Endothelial cell of umbilical vein (primary cell): ENCODE measurements around the gene STAT5B. TPM values are rescaled to one million over a fixed set of nuclear protein-coding genes. Genes with fewer than 3 reads are reported as not detected.

Source experiments
- BruUV-seq: library from RNA; stranded (reverse); fragments of 400-500 nt; replicated peaks from 2 replicates; lab custom pipeline; 2021; lab: Mats Ljungman, UMichigan
- CTCF ChIA-PET: fragments of 300-600, 350-600 bp; sonication (Branson Sonifier 250); formaldehyde crosslinking; loops from one replicate; lab custom pipeline; 2021; ENCODE audit warnings: antibody characterized with exemption, inconsistent platforms; lab: Charles Lee
- POLR2A ChIA-PET: fragments of 300-600, 350-600 bp; sonication (Branson Sonifier 250); formaldehyde crosslinking; loops from one replicate; lab custom pipeline; 2021; ENCODE audit warnings: antibody characterized with exemption, inconsistent platforms; lab: Charles Lee
- DNase-seq: peaks from one replicate; pipeline ENCODE4 v3.0.0-alpha.2; 2011; ENCODE audit warnings: low read depth, low spot score
- FAIRE-seq: peaks from 2 replicates; lab custom pipeline; 2011; peaks lifted over from hg19 to GRCh38; lab: Jason Lieb, UNC
- H2AFZ ChIP-seq: 2 replicates; pipeline ENCODE4 v1.6.0; 2012; ENCODE audit warnings: low read depth, low read length, control low read depth, inconsistent platforms
- H3K27ac ChIP-seq: 2 replicates; pipeline ENCODE4 v1.5.1; 2011; ENCODE audit warnings: low read depth, mild to moderate bottlenecking, control low read depth, low read length, moderate library complexity; ENCODE audit not compliant: insufficient read depth
- H3K27me3 ChIP-seq, 2 experiments: 2 replicates each; pipeline versions ENCODE4 v1.6.0 to v1.6.1; 2011; ENCODE audit warnings: low read length in 2 of 2, mixed read lengths in 1 of 2; ENCODE audit not compliant: control insufficient read depth in 2 of 2, insufficient read depth in 2 of 2
- H3K36me3 ChIP-seq, 2 experiments: 2 replicates in 1 of 2; 3 replicates in 1 of 2; pipeline ENCODE4 v1.5.1; 2011; ENCODE audit warnings: low read length in 2 of 2, mild to moderate bottlenecking in 1 of 2, moderate library complexity in 1 of 2; ENCODE audit not compliant: control insufficient read depth in 2 of 2, insufficient read depth in 2 of 2; ENCODE audit errors: extremely low read depth in 1 of 2
- H3K4me1 ChIP-seq: 3 replicates; pipeline ENCODE4 v1.5.1; 2011; ENCODE audit warnings: mild to moderate bottlenecking, low read length; ENCODE audit not compliant: control insufficient read depth, insufficient read depth; ENCODE audit errors: extremely low read depth
- H3K4me2 ChIP-seq: 2 replicates; pipeline ENCODE4 v1.6.1; 2011; ENCODE audit warnings: low read length, control low read depth, mixed read lengths; ENCODE audit not compliant: insufficient read depth
- H3K4me3 ChIP-seq, 3 experiments: fragments of 200-600 bp in 1 of 3; sonication (generic), shearing (Covaris generic) in 1 of 3; replicated peaks in 1 of 3; 2 replicates each; pipeline ENCODE4 v1.5.1; 2011 to 2016; ENCODE audit warnings: control low read depth in 3 of 3, low read length in 3 of 3, mild to moderate bottlenecking in 2 of 3, inconsistent platforms in 1 of 3, low read depth in 1 of 3, moderate library complexity in 1 of 3; ENCODE audit not compliant: insufficient read depth in 1 of 3
- H3K79me2 ChIP-seq: 2 replicates; pipeline ENCODE4 v1.6.0; 2012; ENCODE audit warnings: low read length, inconsistent platforms; ENCODE audit not compliant: control insufficient read depth, insufficient read depth
- H3K9ac ChIP-seq: replicated peaks from 2 replicates; pipeline ENCODE3; 2011; ENCODE audit warnings: low read length, control low read depth; ENCODE audit not compliant: insufficient read depth; ENCODE audit errors: extremely low read depth
- H3K9me1 ChIP-seq: replicated peaks from 3 replicates; pipeline ENCODE4 v1.6.0; 2011; ENCODE audit warnings: mild to moderate bottlenecking, low read length; ENCODE audit not compliant: control insufficient read depth, insufficient read depth; ENCODE audit errors: extremely low read depth
- H3K9me3 ChIP-seq: replicated peaks from 2 replicates; pipeline ENCODE4 v1.5.1; 2012; ENCODE audit warnings: low read length, inconsistent platforms; ENCODE audit not compliant: control insufficient read depth, insufficient read depth
- H4K20me1 ChIP-seq: replicated peaks from 2 replicates; pipeline ENCODE3; 2011; ENCODE audit warnings: mild to moderate bottlenecking, low read length; ENCODE audit not compliant: control insufficient read depth, insufficient read depth; ENCODE audit errors: extremely low read depth
- EZH2 ChIP-seq: IDR thresholded peaks from 2 replicates; pipeline ENCODE4 v1.6.1; 2012; ENCODE audit warnings: borderline replicate concordance, low read depth, mild to moderate bottlenecking, moderate library complexity, low read length, inconsistent platforms; ENCODE audit not compliant: severe bottlenecking
- FOS ChIP-seq: IDR thresholded peaks from 2 replicates; pipeline ENCODE4 v1.6.1; 2011; ENCODE audit warnings: mild to moderate bottlenecking, low read length, moderate library complexity, borderline replicate concordance; ENCODE audit not compliant: insufficient read depth
- GATA2 ChIP-seq: IDR thresholded peaks from 2 replicates; pipeline ENCODE4 v1.7.0; 2011; ENCODE audit warnings: low read depth, mild to moderate bottlenecking, moderate library complexity, mixed read lengths, low read length; ENCODE audit not compliant: insufficient read length, insufficient read depth
- JUN ChIP-seq: IDR thresholded peaks from 2 replicates; pipeline ENCODE4 v1.6.1; 2011; ENCODE audit warnings: borderline replicate concordance, low read depth; ENCODE audit not compliant: insufficient read length, insufficient read depth
- MYC ChIP-seq: IDR thresholded peaks from one replicate; pipeline ENCODE4 v1.6.1; 2011; ENCODE audit warnings: mild to moderate bottlenecking, low read depth, low read length
- POLR2A ChIP-seq: IDR thresholded peaks from 2 replicates; pipeline ENCODE4 v1.6.1; 2012; ENCODE audit warnings: low read depth, mild to moderate bottlenecking, control low read depth, low read length
- POLR2AphosphoS5 ChIP-seq: IDR thresholded peaks from 2 replicates; pipeline ENCODE4 v1.6.1; 2012; ENCODE audit warnings: low read depth, mild to moderate bottlenecking, control low read depth, low read length, moderate library complexity; ENCODE audit not compliant: insufficient read depth
- dilution Hi-C: fragments of 300-500 bp; cut with MboI; formaldehyde crosslinking; loops from one replicate; pipeline ENCODE4 v1.15.0; 2019; ENCODE audit warnings: low sequenced_read_pairs; ENCODE audit not compliant: extremely low pct_ligation_motif_present
- intact Hi-C: fragments of 100-400 bp; cut with micrococcal nuclease; formaldehyde crosslinking; loops from one replicate; pipeline ENCODE4 v1.10.0; 2022
- polyA plus RNA-seq, 4 experiments: library from polyadenylated mRNA; depleted of rRNA in 3 of 4; stranded (reverse) in 3 of 4; unstranded in 1 of 4; fragments of >200 nt; gene quantifications; 2 replicates each; pipeline versions ENCODE4 v1.2.1 to v1.2.3, GENCODE V29; 2011 to 2012; ENCODE audit warnings: missing spikeins in 1 of 4
- total RNA-seq: library from RNA; stranded (reverse); gene quantifications from 2 replicates; pipeline ENCODE4 v1.2.3, GENCODE V29; 2021
- TF ChIP-seq, protein P1 (sequence below): IDR thresholded peaks from 2 replicates; pipeline ENCODE4 v1.6.1; 2011; ENCODE audit not compliant: insufficient read depth, insufficient read length
- TF ChIP-seq, protein P2 (sequence below), 2 donors: IDR thresholded peaks; 1 replicate in 1 of 2; 2 replicates in 1 of 2; pipeline ENCODE4 v1.5.1; 2011; ENCODE audit warnings: low read length in 2 of 2, mild to moderate bottlenecking in 2 of 2, moderate library complexity in 2 of 2, control low read depth in 1 of 2, inconsistent platforms in 1 of 2, low read depth in 1 of 2; ENCODE audit not compliant: insufficient read depth in 1 of 2; ENCODE audit errors: extremely low read depth in 1 of 2

STAT5B gene
- total and polyA plus RNA-seq, 2 donors (not counting 3 experiments of a cell fraction or from before 2014, with no cell fraction given): 43.3 to 53.7 TPM

DNA sequence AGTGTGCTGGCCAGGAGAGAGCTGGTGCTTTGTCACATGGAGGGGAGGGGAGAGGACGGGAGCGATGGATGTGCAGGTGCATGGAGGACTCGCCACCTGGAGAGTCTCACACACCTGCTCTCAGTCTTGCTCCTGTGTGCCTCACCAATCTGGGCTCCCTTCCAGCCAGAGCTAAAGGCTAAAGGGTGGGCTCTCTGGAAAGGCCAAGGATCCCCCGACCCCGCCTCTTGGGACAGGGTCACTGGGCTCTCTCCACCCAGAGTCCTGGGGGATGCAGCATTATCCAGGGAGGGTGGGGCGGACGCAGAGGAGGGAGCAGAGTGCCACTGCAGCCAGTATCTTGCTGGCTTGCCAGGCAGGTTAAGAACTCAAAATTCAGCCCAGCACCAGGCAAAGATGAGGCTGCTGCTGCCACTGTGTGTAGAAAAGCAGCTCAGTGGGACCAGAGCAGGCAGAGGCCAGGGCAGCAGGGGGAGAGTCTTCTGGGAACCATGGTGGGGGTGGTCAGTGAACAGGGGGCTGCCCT lies 5.4 kb upstream of the STAT5B start:
- no peak for FAIRE-seq
- TF ChIP-seq GATA2 (no peak), EZH2 (no peak), JUN (no peak), MYC (no peak), FOS (no peak), POLR2A (no peak), POLR2AphosphoS5 (no peak)
- TF ChIP-seq, protein P1, sequence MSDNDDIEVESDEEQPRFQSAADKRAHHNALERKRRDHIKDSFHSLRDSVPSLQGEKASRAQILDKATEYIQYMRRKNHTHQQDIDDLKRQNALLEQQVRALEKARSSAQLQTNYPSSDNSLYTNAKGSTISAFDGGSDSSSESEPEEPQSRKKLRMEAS: no peak
- TF ChIP-seq, protein P2, sequence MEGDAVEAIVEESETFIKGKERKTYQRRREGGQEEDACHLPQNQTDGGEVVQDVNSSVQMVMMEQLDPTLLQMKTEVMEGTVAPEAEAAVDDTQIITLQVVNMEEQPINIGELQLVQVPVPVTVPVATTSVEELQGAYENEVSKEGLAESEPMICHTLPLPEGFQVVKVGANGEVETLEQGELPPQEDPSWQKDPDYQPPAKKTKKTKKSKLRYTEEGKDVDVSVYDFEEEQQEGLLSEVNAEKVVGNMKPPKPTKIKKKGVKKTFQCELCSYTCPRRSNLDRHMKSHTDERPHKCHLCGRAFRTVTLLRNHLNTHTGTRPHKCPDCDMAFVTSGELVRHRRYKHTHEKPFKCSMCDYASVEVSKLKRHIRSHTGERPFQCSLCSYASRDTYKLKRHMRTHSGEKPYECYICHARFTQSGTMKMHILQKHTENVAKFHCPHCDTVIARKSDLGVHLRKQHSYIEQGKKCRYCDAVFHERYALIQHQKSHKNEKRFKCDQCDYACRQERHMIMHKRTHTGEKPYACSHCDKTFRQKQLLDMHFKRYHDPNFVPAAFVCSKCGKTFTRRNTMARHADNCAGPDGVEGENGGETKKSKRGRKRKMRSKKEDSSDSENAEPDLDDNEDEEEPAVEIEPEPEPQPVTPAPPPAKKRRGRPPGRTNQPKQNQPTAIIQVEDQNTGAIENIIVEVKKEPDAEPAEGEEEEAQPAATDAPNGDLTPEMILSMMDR (IDR thresholded peaks at IDR 0.05; ENCODE audit: extremely low read depth in 1 of 2, insufficient read depth in 1 of 2, low read depth in 1 of 2, low read length in 2 of 2): no peak
- ChIA-PET POLR2A (no interaction called here), CTCF (interaction anchor here (1.3 kb wide), 1 partner anchor 59 kb away, joined by 7 read pairs; no protein-coding TSS in a partner anchor)
- Histone ChIP-seq H3K4me1 (peaks cover 7% of the 10 kb centered on the region), H3K9me1 (no peaks in the 10 kb centered on the region), H2AFZ (no peak overlapping the region), H3K4me2 (no peak overlapping the region), H4K20me1 (no peaks in the 10 kb centered on the region), H3K79me2 (no peaks in the 10 kb centered on the region), H3K4me3 (no peak overlapping the region), H3K27ac (no peak overlapping the region), H3K27me3 (no peaks in the 10 kb centered on the region), H3K9ac (no peak overlapping the region), H3K9me3 (no peaks in the 10 kb centered on the region), H3K36me3 (no peaks in the 10 kb centered on the region)
- dilution Hi-C loops (no loop called here), intact Hi-C loops (no loop called here)
- no TSS peak for BruUV-seq
- no peak for DNase-seq
